SK-N-SH treated with all-trans-retinoic acid at 6 μM for 48 hours (cell line): ENCODE data around the gene ABCA3.

ENCODE experiments used
- ATAC-seq: fragments of 200-7000 bp; cut with Tn5 transposase; 3 replicates; pipeline ENCODE4 v1.9.1; 2020; ENCODE audit warnings: mild to moderate bottlenecking, moderate library complexity
- ARNTL ChIP-seq: fragments of 450-650 bp; formaldehyde crosslinking; IDR thresholded peaks from 2 replicates; pipeline ENCODE4 v1.5.0; 2020; ENCODE audit warnings: low read depth, mild to moderate bottlenecking, moderate library complexity, borderline replicate concordance
- BACH2 ChIP-seq: fragments of 250-450 bp; sonication (Bioruptor Pico); IDR thresholded peaks from 2 replicates; pipeline ENCODE4 v1.9.0; 2021; ENCODE audit warnings: mild to moderate bottlenecking, borderline replicate concordance
- CREB5 ChIP-seq: fragments of 250-450 bp; sonication (Bioruptor Pico); IDR thresholded peaks from 2 replicates; pipeline ENCODE4 v1.5.1; 2020; ENCODE audit warnings: low read depth, mild to moderate bottlenecking, moderate library complexity
- CSDC2 ChIP-seq: fragments of 250-450 bp; sonication (Bioruptor Pico); IDR thresholded peaks from 2 replicates; pipeline ENCODE4 v1.5.0; 2020; ENCODE audit warnings: mild to moderate bottlenecking, moderate library complexity
- CSRNP3 ChIP-seq: fragments of 250-450 bp; sonication (Bioruptor Pico); IDR thresholded peaks from 2 replicates; pipeline ENCODE4 v1.5.1; 2021; ENCODE audit warnings: mild to moderate bottlenecking, moderate library complexity
- ESRRG ChIP-seq: fragments of 250-450 bp; sonication (Bioruptor Pico); IDR thresholded peaks from 2 replicates; pipeline ENCODE4 v1.6.1; 2021; ENCODE audit warnings: mild to moderate bottlenecking
- GLIS3 ChIP-seq: fragments of 250-450 bp; sonication (Bioruptor Pico); IDR thresholded peaks from 2 replicates; pipeline ENCODE4 v1.5.0; 2020; ENCODE audit warnings: mild to moderate bottlenecking, moderate library complexity
- OSR1 ChIP-seq: fragments of 250-450 bp; sonication (Bioruptor Pico); IDR thresholded peaks from 2 replicates; pipeline ENCODE4 v1.8.0; 2022; ENCODE audit warnings: moderate library complexity, mild to moderate bottlenecking, inconsistent platforms
- PATZ1 ChIP-seq: fragments of 250-450 bp; sonication (Bioruptor Pico); IDR thresholded peaks from 2 replicates; pipeline ENCODE4 v1.8.0; 2020; ENCODE audit warnings: mild to moderate bottlenecking, moderate library complexity, borderline replicate concordance
- POU6F1 ChIP-seq: fragments of 250-450 bp; sonication (Bioruptor Pico); IDR thresholded peaks from 2 replicates; pipeline ENCODE4 v1.8.0; 2021; ENCODE audit warnings: low read depth, mild to moderate bottlenecking, moderate library complexity, borderline replicate concordance
- PPARA ChIP-seq: fragments of 250-450 bp; sonication (Bioruptor Pico); IDR thresholded peaks from 2 replicates; pipeline ENCODE4 v1.5.0; 2020; ENCODE audit warnings: mild to moderate bottlenecking, borderline replicate concordance
- RARB ChIP-seq: fragments of 250-450 bp; sonication (Bioruptor Pico); IDR thresholded peaks from 2 replicates; pipeline ENCODE4 v1.8.0; 2021; ENCODE audit warnings: mild to moderate bottlenecking, moderate library complexity
- SNAI2 ChIP-seq: fragments of 250-450 bp; sonication (Bioruptor Pico); IDR thresholded peaks from 2 replicates; pipeline ENCODE4 v1.5.0; 2020; ENCODE audit warnings: mild to moderate bottlenecking, moderate library complexity
- TCF4 ChIP-seq: fragments of 250-450 bp; sonication (Bioruptor Pico); IDR thresholded peaks from 2 replicates; pipeline ENCODE4 v1.8.0; 2021; ENCODE audit warnings: mild to moderate bottlenecking, moderate library complexity, borderline replicate concordance
- TOX ChIP-seq: fragments of 250-450 bp; sonication (Bioruptor Pico); IDR thresholded peaks from 2 replicates; pipeline ENCODE4 v1.8.0; 2021; ENCODE audit warnings: mild to moderate bottlenecking, moderate library complexity, borderline replicate concordance
- TSHZ2 ChIP-seq: fragments of 250-450 bp; sonication (Bioruptor Pico); IDR thresholded peaks from 2 replicates; pipeline ENCODE4 v1.5.0; 2020; ENCODE audit warnings: mild to moderate bottlenecking, moderate library complexity
- ZC3H10 ChIP-seq: fragments of 250-450 bp; sonication (Bioruptor Pico); IDR thresholded peaks from 2 replicates; pipeline ENCODE4 v1.5.1; 2021; ENCODE audit warnings: mild to moderate bottlenecking, moderate library complexity
- ZFP30 ChIP-seq: fragments of 450-650 bp; formaldehyde crosslinking; IDR thresholded peaks from 2 replicates; pipeline ENCODE4 v1.5.0; 2022; ENCODE audit warnings: mild to moderate bottlenecking, moderate library complexity
- ZNF565 ChIP-seq: fragments of 450-650 bp; formaldehyde crosslinking; conservative IDR thresholded peaks from 2 replicates; pipeline ENCODE4 v1.5.0; 2020; ENCODE audit warnings: low read depth, mild to moderate bottlenecking, moderate library complexity
- ZNF8 ChIP-seq: fragments of 450-650 bp; formaldehyde crosslinking; IDR thresholded peaks from 2 replicates; pipeline ENCODE4 v1.5.0; 2020; ENCODE audit warnings: mild to moderate bottlenecking, moderate library complexity

Gene ABCA3

GRCh38 chr16:2229091-2229490 is 111.4 kb downstream of the ABCA3 start:
- no peak for TF ChIP-seq SNAI2 (CRISPR knock-in tag)
- TF ChIP-seq TOX (CRISPR knock-in tag): no peak
- TF ChIP-seq TSHZ2 (CRISPR knock-in tag): no peak
- no peak for TF ChIP-seq GLIS3
- no peak for TF ChIP-seq PATZ1
- TF ChIP-seq PPARA (CRISPR knock-in tag): no peak
- TF ChIP-seq CREB5 (CRISPR knock-in tag): no peak
- no peak for TF ChIP-seq TCF4 (CRISPR knock-in tag)
- ATAC-seq: no peak

GRCh38 chr16:2228161-2228824 is 112.2 kb downstream of the ABCA3 start:
- ATAC-seq: no peak
- TF ChIP-seq CSRNP3 (CRISPR knock-in tag) (no peak), ZC3H10 (CRISPR knock-in tag) (no peak), POU6F1 (CRISPR knock-in tag) (no peak), CSDC2 (CRISPR knock-in tag) (no peak), BACH2 (CRISPR knock-in tag) (no peak), GLIS3 (no peak)

GRCh38 chr16:2226918-2227317 is 113.6 kb downstream of the ABCA3 start:
- ATAC-seq: no peak
- TF ChIP-seq ZC3H10 (CRISPR knock-in tag) (no peak), ZFP30 (CRISPR knock-in tag) (no peak)

- ATAC-seq: no peak
- no peak for TF ChIP-seq PATZ1
- no peak for TF ChIP-seq ZNF565
- TF ChIP-seq RARB (CRISPR knock-in tag): no peak
- no peak for TF ChIP-seq CSRNP3 (CRISPR knock-in tag)
- TF ChIP-seq OSR1 (CRISPR knock-in tag): no peak
- no peak for TF ChIP-seq TOX (CRISPR knock-in tag)
- no peak for TF ChIP-seq ESRRG
- no peak for TF ChIP-seq TSHZ2 (CRISPR knock-in tag)
- no peak for TF ChIP-seq ZNF8 (CRISPR knock-in tag)
- no peak for TF ChIP-seq ARNTL (CRISPR knock-in tag)
Observed at GRCh38 chr16:2226245-2226793, 114.2 kb downstream of the ABCA3 start.
